Stomach smooth muscle (tissue), 2 donors: ENCODE results near the gene C2orf49.

Experiments
- H3K27ac ChIP-seq: one replicate; pipeline ENCODE4 v1.7.0; 2013; ENCODE audit warnings: mild to moderate bottlenecking, low read length, inconsistent platforms
- H3K27me3 ChIP-seq, 2 donors: one replicate each; pipeline ENCODE4 v1.7.0; 2013; ENCODE audit warnings: low read length in 2 of 2; ENCODE audit not compliant: insufficient read depth in 2 of 2, control insufficient read depth in 1 of 2
- H3K36me3 ChIP-seq, 2 donors: one replicate each; pipeline ENCODE4 v1.7.0; 2013; ENCODE audit warnings: low read length in 2 of 2; ENCODE audit not compliant: control insufficient read depth in 2 of 2, insufficient read depth in 2 of 2
- H3K4me1 ChIP-seq: one replicate; pipeline ENCODE4 v1.7.0; 2013; ENCODE audit warnings: low read length; ENCODE audit not compliant: control insufficient read depth, insufficient read depth
- H3K4me3 ChIP-seq, 2 donors: one replicate each; pipeline ENCODE4 v1.7.0; 2013; ENCODE audit warnings: low read length in 2 of 2
- H3K9ac ChIP-seq, 2 donors: one replicate each; pipeline ENCODE4 v1.7.0; 2013; ENCODE audit warnings: low read length in 2 of 2, mild to moderate bottlenecking in 1 of 2
- H3K9me3 ChIP-seq, 2 donors: one replicate each; pipeline ENCODE4 v1.7.0; 2013; ENCODE audit warnings: low read length in 2 of 2; ENCODE audit not compliant: control insufficient read depth in 2 of 2
- donor health status: healthy.
- donor health status: Pancreatic carcinoma.

C2orf49 gene

DNA sequence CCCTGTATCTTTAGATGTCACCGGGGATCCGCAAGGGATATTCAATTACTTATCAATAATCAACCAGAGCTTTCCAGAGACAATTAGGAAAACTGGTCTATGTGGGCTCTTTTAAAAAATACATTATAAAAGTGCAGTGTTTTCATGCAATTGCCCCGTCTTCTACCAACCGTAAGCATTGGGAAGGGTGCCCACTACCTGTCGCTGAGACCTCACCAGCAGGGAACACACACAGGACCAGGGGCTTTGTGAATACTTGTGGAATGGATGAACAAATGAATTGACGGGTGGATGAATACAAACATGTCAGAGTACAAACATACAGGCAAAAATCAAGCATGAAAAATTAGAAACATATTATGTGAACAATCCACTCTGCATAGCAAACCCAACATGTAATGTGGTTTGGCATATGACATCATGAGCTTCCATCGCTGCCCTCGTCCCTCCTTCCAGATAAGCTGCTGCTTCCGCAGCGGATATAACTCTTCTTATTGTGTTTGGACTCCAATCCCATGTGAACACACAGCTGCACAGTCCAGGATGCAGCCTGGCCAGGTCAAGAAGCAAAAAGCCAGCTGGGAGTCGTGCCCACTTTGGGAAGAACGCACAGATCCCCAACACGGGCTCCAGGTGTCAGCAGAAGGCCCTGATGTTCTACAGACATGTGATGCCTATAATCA is 56.2 kb downstream of the C2orf49 start:
- Histone ChIP-seq H3K27ac (peak overlapping the region; percentile 37), H3K36me3 (peaks cover 4 to 5% of the 10 kb centered on the region in 2 donors), H3K4me1 (peaks cover 56% of the 10 kb centered on the region), H3K9ac (no peak overlapping the region), H3K4me3 (no peak overlapping the region), H3K9me3 (no peaks in the 10 kb centered on the region), H3K27me3 (peaks cover 0 to 2% of the 10 kb centered on the region in 2 donors)

GRCh38 chr2:105394951-105395611 is 57.7 kb downstream of the C2orf49 start:
- Histone ChIP-seq H3K36me3 (peaks cover 4 to 5% of the 10 kb centered on the region in 2 donors), H3K9me3 (no peaks in the 10 kb centered on the region), H3K27ac (peak overlapping the region; percentile 18), H3K4me3 (peak overlapping the region in 1 of 2 donors; percentile 96), H3K9ac (no peak overlapping the region), H3K27me3 (peaks cover 0 to 2% of the 10 kb centered on the region in 2 donors), H3K4me1 (peaks cover 48% of the 10 kb centered on the region)

GRCh38 chr2:105395691-105396090 is 58.4 kb downstream of the C2orf49 start:
- Histone ChIP-seq H3K27me3 (peaks cover 0 to 2% of the 10 kb centered on the region in 2 donors), H3K4me3 (peak overlapping the region in 1 of 2 donors; percentile 96), H3K9ac (no peak overlapping the region), H3K9me3 (no peaks in the 10 kb centered on the region), H3K36me3 (peaks cover 2 to 5% of the 10 kb centered on the region in 2 donors), H3K4me1 (peaks cover 43% of the 10 kb centered on the region), H3K27ac (peak overlapping the region; percentile 18)

GRCh38 chr2:105396254-105397024 is 59.1 kb downstream of the C2orf49 start:
- Histone ChIP-seq H3K9ac (peak overlapping the region in 1 of 2 donors; percentile 98), H3K36me3 (peaks cover 2 to 5% of the 10 kb centered on the region in 2 donors), H3K27ac (peak overlapping the region; percentile 18), H3K27me3 (peaks cover 0 to 2% of the 10 kb centered on the region in 2 donors), H3K9me3 (no peaks in the 10 kb centered on the region), H3K4me3 (peak overlapping the region; percentile 56 to 96), H3K4me1 (peaks cover 37% of the 10 kb centered on the region)

- peaks cover 2 to 5% of the 10 kb centered on the region in 2 donors for H3K36me3 ChIP-seq
- peak overlapping the region; percentile 72 to 96 for H3K4me3 ChIP-seq
- H3K27me3 ChIP-seq, result peaks cover 0 to 2% of the 10 kb centered on the region in 2 donors
- H3K4me1 ChIP-seq, result peaks cover 31% of the 10 kb centered on the region
- no peaks in the 10 kb centered on the region for H3K9me3 ChIP-seq
- H3K9ac ChIP-seq, result peak overlapping the region; percentile 60 to 98
- no peak overlapping the region for H3K27ac ChIP-seq
Measured at GRCh38 chr2:105397025-105397722, 59.8 kb downstream of the C2orf49 start.

GRCh38 chr2:105397953-105398335 is 60.6 kb downstream of the C2orf49 start:
- Histone ChIP-seq H3K4me1 (peaks cover 31% of the 10 kb centered on the region), H3K27ac (peak overlapping the region; percentile 93), H3K9me3 (no peaks in the 10 kb centered on the region), H3K9ac (peak overlapping the region; percentile 97 to 98), H3K36me3 (peaks cover 2 to 5% of the 10 kb centered on the region in 2 donors), H3K27me3 (peaks cover 0 to 2% of the 10 kb centered on the region in 2 donors), H3K4me3 (peak overlapping the region; percentile 67 to 96)

DNA sequence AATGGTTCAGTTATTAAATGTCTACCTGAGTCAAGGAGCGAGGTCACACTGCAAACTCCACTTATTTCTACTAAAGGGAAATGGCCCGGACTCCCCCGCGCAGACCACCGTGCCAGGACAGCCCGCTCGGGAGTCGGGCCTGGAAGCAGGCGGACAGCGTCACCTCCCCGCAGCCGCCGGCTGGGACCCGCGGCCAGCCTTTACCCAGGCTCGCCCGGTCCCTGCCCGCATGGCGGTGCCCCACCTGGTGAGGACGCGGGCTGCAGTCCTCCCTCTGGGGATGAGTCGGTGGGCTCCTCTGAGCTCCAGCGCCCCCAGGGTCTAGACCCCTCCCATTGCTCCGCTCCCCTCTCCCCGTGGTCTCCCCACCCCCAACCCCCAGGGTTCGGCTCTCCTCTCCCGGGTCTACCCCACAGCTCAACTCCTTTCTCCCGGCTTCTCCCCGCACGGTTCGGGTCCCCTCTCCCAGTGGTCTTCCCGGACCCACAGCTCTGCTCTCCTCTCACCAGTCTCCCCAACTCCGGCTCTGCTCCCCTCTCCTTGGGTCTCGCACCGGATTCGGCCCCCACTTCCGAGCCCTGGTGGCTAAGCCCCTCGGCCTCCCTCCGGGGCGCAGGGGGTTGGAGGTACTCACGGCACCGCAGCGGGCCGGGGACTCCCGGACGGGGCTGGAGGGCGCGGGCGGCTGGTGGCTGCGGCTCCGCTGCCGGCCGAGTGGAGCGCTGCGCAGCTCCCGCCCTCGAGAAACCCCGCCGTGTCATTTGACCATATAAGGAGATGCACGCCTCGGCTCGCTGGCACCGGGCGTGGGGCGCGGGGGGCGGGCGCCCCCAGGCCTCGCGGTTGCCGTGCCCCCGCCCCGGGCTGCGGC is 61.2 kb downstream of the C2orf49 start, which contains the start of gene FHL2:
Gene FHL2, minus strand, starts transcription at position 716 of the 871 bp plus-strand sequence. CDS start 12,535 bp downstream, outside the sequence.
- Histone ChIP-seq H3K36me3 (peaks cover 2 to 5% of the 10 kb centered on the region in 2 donors), H3K27me3 (peaks cover 0 to 2% of the 10 kb centered on the region in 2 donors), H3K27ac (peak within 1 kb of the TSS; percentile 93), H3K9ac (peak within 1 kb of the TSS; percentile 97 to 98), H3K4me1 (peaks cover 25% of the 10 kb centered on the region), H3K9me3 (no peaks in the 10 kb centered on the region), H3K4me3 (peak within 1 kb of the TSS; percentile 67 to 96)
